Measurements from ENCODE around the gene CCR8.

The CCR8 gene, protein sequence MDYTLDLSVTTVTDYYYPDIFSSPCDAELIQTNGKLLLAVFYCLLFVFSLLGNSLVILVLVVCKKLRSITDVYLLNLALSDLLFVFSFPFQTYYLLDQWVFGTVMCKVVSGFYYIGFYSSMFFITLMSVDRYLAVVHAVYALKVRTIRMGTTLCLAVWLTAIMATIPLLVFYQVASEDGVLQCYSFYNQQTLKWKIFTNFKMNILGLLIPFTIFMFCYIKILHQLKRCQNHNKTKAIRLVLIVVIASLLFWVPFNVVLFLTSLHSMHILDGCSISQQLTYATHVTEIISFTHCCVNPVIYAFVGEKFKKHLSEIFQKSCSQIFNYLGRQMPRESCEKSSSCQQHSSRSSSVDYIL

DNA sequence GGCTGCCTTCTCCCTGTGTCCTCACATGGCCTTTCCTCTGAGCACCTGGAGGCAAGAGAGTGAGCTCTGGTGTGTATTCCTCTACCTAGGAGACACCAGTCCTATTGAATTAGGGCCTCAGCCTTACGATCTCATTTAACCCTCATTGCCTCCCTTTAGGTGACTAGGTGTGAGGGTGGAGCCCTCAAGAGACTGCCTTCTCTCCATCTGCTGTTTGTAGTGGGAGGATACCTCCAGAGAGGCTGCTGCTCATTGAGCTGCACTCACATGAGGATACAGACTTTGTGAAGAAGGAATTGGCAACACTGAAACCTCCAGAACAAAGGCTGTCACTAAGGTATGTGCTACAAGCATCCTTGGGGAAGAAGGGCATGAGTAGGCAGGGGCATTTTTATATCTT, at the start of gene CCR8:
CCR8 (plus strand) TSS at position 217 of the 400 bp plus-strand sequence. CDS start 2,623 bp downstream, outside the sequence.
- DNase-seq: no peak
- in situ Hi-C loops (cut with MboI; ENCODE audit: low pct_unique_long_range_greater_than_20kb, low sequenced_read_pairs): no loop called here

DNA sequence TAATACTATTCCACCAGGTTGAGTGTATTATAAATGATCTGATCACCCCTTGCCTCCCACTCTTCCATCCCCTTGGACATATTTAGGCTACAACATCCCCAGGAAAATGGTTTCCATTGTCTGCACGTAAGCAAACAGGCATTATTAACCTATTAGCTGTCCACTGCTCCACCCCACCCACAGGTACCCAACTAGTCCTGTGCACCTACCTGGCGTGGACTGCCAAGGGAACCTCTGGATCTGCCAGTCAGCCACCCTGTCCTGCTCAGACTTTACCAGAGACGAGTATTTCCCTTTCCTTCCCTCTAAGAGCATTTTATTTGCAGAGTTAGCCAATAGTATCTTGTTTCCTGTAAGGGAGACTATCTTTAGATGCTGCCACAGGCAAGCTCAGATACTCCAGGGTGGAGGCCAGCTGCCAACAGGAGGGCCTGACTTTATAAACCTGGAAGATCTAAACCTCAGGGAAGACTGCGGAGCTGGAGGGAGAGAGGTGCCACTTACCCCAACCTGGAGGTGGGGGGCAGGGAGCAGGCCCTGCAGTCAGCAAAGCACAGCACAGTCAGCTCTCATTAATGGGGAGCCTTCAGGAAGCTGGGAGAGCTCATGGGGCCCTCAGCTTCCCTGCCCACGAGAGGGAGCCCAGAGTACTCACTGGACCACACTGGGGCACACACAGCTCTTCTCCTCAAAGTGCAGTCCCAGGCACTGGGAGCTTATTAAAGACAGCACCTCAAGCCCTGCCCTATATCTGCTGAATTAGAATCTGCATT, 49.6 kb upstream of the CCR8 start, which contains the start of gene CX3CR1:
CX3CR1 (minus strand) TSS at position 292 of the 773 bp plus-strand sequence. CDS start 13,527 bp downstream, outside the sequence.
- in situ Hi-C loops (cut with MboI; ENCODE audit: low pct_unique_long_range_greater_than_20kb, low sequenced_read_pairs): loop anchor here (10.0 kb wide), 1 partner anchor 85 kb away; the partner anchor contains the start of gene XIRP1
- DNase-seq: no peak

DNA sequence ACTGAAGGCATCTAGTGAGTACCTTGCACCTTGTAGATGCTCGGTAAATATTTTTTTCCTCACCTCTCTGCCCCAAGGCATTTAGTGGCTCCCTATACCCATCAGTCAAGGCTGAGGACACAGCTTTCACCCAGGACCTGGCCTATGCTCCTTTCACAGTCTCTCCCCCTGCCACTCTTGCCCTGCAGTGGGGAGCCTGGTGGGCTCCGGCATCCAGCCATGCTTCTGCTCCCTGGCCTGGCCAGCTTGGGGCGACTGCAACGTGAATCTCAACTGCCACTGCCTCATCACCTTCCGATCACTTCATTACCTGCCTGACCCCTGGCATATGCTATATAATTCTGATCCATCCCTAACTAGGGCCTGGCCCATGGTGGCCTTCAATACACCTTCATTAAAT, 48.9 kb upstream of the CCR8 start:
- in situ Hi-C loops (cut with MboI; ENCODE audit: low pct_unique_long_range_greater_than_20kb, low sequenced_read_pairs): loop anchor here (10.0 kb wide), 1 partner anchor 86 kb away; the partner anchor contains the start of gene XIRP1

DNA sequence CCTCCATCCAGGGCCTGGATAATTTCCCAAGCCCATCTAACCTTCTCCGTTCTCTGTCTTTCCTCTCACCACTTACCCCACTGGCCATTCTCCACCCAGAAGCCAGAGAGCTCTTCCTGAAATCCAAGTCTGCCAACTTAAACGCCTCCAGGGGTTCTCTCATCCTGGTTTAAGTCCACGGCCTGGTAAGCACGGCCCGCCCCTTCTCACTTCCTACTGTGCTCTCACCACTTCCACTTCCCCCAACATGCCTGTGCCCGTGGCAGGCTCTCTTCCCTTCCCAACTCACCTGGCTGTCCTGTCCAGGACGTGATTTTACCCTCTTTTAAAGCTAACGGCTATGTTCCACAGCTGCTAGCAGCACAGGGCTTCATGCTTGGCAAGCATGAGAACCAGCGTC, 48.0 kb upstream of the CCR8 start:
- DNase-seq: no peak
- in situ Hi-C loops (cut with MboI; ENCODE audit: low pct_unique_long_range_greater_than_20kb, low sequenced_read_pairs): loop anchor here (10.0 kb wide), 1 partner anchor 87 kb away; the partner anchor contains the start of gene XIRP1

More for the DNA sequence above, 48.9 kb upstream of the CCR8 start:
- DNase-seq: no peak

DNA sequence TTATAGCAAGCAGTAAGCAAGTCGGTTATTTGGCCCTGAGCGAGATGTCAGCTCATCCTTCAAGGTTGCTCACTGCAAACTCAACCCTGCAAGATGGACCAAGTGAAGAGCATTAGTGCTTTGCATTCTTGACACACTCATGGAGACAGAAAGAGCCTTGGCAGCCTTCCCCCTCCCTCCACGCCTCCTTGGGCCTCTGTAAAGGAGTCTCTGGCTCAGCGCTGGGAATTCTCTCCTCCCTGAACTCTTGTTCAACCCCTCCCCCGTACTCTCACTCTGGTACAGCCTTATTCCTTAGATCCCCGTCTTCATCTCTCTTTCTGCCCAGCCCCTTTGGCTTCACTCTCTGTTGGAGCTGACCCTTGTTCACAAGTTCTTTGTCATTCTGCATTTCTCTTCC, 47.5 kb upstream of the CCR8 start:
- in situ Hi-C loops (cut with MboI; ENCODE audit: low pct_unique_long_range_greater_than_20kb, low sequenced_read_pairs): loop anchor here (10.0 kb wide), 1 partner anchor 87 kb away; the partner anchor contains the start of gene XIRP1
- DNase-seq: no peak

DNA sequence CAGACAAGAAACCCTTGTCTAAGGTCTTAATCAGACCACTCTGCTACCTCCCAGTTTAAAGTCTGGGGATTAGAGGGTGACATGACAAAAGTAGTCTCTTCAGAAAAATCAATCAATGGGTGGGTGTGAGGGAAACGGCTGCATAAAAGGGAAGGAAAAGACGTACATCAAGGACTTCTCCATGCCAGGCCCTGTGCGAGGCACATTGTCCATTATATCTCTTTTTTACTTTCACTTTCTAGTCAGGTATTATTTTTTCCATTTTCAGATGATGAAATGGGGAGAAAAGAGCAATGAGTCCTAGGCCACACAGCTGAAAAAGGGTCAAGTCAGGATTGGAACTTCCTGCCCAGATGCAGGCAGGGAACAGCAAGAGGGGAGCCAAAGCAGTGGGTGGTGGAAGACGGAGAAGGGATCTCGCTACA, 45.0 kb upstream of the CCR8 start:
- in situ Hi-C loops (cut with MboI; ENCODE audit: low pct_unique_long_range_greater_than_20kb, low sequenced_read_pairs): loop anchor here (10.0 kb wide), 1 partner anchor 90 kb away; the partner anchor contains the start of gene XIRP1

DNA sequence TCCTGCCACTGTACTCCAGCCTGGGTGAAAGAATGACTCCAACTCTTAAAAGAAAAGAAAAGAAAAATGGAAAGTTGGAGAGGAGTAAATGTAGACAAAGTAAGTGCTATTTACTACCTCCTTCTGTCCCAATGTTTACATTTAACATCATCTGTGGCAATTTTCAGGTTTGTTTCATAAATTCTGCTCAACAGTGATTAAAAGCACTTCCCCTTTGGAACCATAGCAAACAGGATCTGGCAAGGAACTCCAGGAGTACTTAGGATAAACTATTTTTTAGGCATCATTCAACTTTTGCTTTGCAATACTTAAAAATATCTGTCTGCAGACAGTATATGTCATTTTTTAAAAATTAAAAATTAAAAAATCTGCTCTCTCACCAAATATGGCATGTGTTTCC, 44.2 kb upstream of the CCR8 start:
- in situ Hi-C loops (cut with MboI; ENCODE audit: low pct_unique_long_range_greater_than_20kb, low sequenced_read_pairs): loop anchor here (10.0 kb wide), 1 partner anchor 91 kb away; the partner anchor contains the start of gene XIRP1
- no peak for DNase-seq

More for the DNA sequence above, 45.0 kb upstream of the CCR8 start:
- DNase-seq: peak; percentile 74

DNA sequence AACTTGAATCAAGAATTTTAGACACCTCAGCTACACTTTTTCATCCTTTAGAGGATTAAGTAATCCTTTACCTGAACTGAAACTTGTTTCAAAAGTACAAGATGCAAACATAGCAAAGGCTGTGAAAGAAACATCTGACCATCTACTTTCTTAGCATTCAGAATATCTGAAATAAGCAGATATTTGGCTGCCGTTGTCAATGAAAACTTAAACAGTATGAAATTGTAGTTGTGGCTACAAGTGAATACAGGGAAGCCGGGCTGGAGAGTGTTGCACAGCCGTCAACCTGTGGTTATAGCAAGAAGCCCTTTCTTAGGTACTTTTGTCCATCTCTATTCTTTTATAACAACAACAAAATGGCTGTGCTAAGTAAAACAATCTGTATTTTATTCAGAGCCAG, 42.7 kb upstream of the CCR8 start:
- in situ Hi-C loops (cut with MboI; ENCODE audit: low pct_unique_long_range_greater_than_20kb, low sequenced_read_pairs): loop anchor here (10.0 kb wide), 1 partner anchor 92 kb away; the partner anchor contains the start of gene XIRP1
- DNase-seq: no peak

DNA sequence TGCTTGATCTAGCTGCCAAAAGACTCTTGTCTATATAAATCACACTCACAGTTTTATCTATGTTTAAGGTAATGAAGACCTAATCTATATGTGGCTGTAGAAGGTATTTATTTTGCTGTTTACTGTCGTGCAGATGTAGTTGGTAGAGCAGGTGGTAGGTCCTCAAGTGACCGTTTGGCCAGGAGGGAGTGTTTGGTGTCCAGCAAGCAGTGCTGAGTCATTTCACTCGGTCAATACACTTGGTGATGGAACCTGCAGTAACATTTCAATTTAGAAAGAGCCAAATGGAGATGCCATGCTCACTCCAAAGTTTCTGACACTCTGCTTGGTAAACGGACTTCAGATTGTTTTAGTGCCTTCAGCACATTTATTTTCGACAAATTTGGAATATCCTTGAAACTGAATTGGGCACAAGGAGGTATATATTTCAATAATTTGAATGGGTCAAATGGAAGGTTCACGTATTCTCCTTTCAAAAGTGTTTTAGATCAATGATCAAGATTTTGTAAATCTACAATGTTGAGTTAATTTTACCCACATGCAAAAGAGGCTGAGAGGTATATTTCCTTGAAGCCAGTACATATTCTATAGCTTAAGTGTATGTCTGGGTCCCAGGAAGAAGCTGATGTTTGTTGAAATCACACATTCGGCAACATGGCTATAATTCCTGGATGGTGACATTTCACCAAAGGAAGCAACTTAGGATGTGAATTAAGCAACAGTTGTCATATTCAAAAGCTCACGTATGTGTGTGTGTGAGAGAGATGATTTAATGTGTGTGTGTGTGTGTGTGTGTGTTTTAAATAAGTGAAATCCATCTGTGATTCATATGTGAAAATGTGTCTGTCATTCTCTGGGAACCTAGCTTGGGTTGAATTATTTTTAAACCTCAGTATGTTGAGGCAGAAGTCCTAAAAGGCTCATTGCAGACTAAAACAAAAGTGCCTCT, 42.0 kb upstream of the CCR8 start:
- in situ Hi-C loops (cut with MboI; ENCODE audit: low pct_unique_long_range_greater_than_20kb, low sequenced_read_pairs): loop anchor here (10.0 kb wide), 1 partner anchor 93 kb away; the partner anchor contains the start of gene XIRP1
- no peak for DNase-seq

DNA sequence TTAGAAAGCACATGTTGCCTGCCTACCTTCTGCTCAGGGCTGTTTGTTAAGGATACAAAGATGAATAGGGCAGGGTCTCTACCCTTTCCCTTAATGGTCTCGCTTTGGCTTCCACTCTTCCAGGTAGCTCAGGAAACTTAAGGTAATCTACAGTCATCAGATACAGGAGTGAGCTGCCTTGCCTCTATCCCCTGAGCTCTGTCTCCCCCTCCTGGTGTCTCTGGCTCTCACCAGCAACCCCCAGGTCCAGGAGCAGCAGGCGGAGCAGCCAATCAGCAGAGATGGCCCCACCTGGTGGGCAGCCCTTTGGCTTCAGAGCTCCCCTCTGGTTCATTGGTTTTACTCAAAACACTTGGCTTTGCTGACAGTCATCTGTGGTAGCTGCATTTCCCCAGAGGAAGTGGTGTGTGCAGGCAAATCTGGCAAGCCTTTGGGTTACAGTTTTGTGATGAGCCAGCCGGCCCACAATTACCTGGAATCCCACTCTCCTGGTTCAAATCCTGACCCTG, 41.2 kb upstream of the CCR8 start:
- in situ Hi-C loops (cut with MboI; ENCODE audit: low pct_unique_long_range_greater_than_20kb, low sequenced_read_pairs): loop anchor here (10.0 kb wide), 1 partner anchor 94 kb away; the partner anchor contains the start of gene XIRP1
- peak; percentile 92 for DNase-seq

DNA sequence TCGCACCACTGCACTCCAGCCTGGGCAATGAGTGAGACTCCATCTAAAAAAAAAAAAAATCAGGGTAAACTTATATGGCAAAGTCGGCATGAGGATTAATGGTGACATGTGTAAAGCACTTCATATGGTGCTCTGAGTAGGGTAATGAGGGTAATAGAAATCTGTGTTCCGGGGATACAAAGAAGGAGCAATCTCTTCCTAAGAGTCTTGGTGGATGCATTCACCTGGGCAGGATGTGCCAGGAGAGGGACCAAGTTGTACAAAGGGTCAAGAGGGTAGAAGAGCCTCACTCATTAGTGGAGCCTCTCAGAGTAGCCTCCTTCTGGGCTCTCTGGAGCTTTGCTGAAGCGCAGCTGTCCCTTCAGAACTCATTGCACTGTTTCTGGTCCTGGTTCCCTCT, 40.4 kb upstream of the CCR8 start:
- in situ Hi-C loops (cut with MboI; ENCODE audit: low pct_unique_long_range_greater_than_20kb, low sequenced_read_pairs): loop anchor here (10.0 kb wide), 1 partner anchor 94 kb away; the partner anchor contains the start of gene XIRP1
- no peak for DNase-seq

DNA sequence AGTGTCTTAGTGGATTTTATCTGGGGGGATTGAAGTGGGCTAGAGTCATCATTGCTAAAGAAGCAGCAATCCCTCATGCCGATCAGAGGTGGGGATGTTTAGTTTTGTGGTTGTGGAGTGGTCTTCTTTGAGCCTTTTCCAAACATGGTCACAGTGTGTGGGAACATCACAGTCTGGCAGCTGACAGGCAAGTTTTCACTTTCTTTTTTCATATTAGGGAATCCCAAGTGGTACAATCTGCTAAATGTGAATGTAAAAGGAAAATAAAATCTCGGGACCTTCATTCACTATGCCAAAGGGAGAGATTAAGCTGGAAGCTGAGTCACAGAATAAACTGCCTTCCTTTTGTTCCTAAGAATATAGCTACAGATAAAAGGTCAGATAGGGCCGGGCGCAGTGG, 39.3 kb upstream of the CCR8 start:
- DNase-seq: no peak
- in situ Hi-C loops (cut with MboI; ENCODE audit: low pct_unique_long_range_greater_than_20kb, low sequenced_read_pairs): no loop called here

DNA sequence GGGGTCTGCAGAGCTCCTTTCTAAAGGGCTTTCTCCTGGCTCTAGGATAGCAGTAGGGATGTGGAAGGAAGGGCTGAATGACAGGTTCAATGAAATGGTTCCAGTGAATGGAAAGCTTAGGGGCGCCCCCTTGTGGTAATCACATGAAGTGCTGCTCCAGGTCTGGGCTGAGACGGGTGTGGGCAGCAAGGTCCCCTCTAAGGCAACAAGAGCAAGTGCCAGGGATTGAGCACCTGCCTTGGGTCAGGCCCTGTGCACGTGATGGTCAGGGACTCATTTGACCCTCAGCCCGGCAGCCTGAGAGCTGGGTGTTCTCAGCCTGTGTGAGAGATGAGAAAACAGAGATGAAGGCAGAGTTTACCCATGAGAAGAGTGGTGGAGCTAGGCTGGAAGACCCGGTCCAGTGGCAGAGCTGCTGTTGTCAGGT, 37.6 kb upstream of the CCR8 start:
- in situ Hi-C loops (cut with MboI; ENCODE audit: low pct_unique_long_range_greater_than_20kb, low sequenced_read_pairs): no loop called here
- DNase-seq: peak; percentile 81

DNA sequence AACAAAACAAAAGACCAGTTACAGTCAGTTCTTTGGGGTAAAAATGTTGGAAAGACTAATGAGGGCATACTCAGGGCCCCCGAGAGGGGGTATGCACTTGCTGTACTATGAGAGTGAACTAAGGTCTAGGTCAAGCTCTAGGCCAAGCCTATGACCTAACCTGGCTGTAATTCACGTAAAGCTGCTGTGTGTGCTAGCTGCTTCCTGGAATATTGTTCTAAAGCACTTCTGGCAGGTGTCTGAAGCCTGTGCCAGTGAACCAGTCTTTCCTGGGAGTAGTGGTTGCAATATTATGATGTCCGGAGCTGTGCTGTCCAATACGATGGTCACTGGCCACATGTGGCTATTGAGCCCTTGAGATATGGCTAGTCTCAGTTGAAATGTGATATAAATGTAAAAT, 36.5 kb upstream of the CCR8 start:
- no peak for DNase-seq
- in situ Hi-C loops (cut with MboI; ENCODE audit: low pct_unique_long_range_greater_than_20kb, low sequenced_read_pairs): no loop called here

DNA sequence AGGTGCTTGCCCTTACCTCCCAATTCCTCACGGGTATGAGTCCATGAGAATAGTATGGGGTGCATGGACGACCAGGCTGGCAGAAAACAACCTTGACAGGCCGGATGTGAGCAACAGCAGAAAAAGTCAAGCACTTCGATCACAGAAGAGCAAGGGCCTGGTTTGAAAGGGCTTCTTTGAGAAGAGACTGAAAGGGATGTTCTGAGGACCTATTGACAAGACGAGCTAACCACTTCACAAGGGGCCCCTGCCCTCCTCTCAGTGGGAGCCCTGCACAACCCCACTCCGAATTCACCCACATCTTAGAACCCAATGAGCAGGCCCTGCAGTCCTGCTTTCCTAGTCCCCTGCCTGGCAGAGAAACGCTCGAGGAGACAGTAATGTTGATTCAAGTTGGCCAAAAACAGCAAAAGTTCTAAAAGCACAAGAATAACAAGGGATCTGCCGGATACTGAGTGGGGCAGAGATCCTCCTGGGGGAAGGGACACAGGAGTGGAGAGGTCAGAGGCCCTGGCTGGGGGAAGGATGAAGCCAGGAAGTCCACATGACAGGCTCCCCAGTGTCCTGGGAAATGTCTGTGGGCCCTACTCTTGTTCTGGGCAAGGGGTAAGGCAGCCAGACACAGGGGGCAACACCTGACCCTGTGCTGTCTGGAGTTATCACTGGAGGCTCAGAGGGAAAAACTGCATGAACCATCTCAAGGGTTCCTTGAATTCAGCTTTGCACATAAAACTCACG, 34.9 kb upstream of the CCR8 start:
- in situ Hi-C loops (cut with MboI; ENCODE audit: low pct_unique_long_range_greater_than_20kb, low sequenced_read_pairs): no loop called here
- DNase-seq: no peak

DNA sequence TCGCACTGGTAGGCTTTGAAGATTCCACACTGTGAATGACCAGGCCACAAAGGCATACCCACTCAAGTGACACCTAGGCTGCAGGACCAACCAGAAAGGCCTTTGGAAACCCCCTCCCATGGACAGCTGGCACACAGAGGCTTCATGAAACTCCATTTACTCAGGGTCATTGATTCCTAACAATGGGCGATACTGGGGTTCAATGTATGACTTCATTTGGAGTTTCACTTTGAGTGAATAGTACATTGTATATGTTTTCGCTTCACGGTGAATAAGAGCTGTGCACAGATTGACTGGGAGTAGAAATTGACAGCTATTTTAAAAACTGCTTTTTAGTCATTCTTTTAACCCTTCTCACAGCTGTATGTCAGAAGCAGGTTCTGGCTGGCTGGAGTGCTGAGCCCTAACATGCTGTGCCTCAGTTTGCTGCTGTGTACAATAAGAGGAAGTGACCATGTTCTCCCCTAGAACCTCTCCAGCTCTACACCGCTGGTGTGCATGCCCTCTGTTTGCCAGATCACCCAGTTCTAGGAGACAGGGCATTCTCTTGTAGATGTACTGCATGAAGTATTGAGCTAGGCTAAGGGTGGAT, 34.2 kb upstream of the CCR8 start:
- no peak for DNase-seq
- in situ Hi-C loops (cut with MboI; ENCODE audit: low pct_unique_long_range_greater_than_20kb, low sequenced_read_pairs): no loop called here
